CD14-positive monocyte (primary cell): ENCODE results near the gene ASPHD2. TPM values are rescaled to one million over a fixed set of nuclear protein-coding genes. Genes with fewer than 3 reads are reported as not detected.

ENCODE experiments used
- DNase-seq, 3 donors: peaks; one replicate each; pipeline ENCODE4 v3.0.0-alpha.2; 2011 to 2022
- H2AFZ ChIP-seq: 2 replicates; pipeline ENCODE4 v1.6.0; 2012; ENCODE audit warnings: mild to moderate bottlenecking, low read depth, low read length, inconsistent platforms; ENCODE audit not compliant: insufficient read depth, poor library complexity, severe bottlenecking
- H3K27ac ChIP-seq, 2 donors: 1 replicate in 1 of 2; 2 replicates in 1 of 2; pipeline ENCODE4 v1.5.1; 2012 to 2013; ENCODE audit warnings: low read length in 2 of 2, control low read depth in 1 of 2, inconsistent platforms in 1 of 2, low read depth in 1 of 2, mild to moderate bottlenecking in 1 of 2
- H3K27me3 ChIP-seq, 2 donors: one replicate each; pipeline versions ENCODE4 v1.6.0 to v1.6.1; 2011 to 2013; ENCODE audit warnings: low read length in 2 of 2; ENCODE audit not compliant: control insufficient read depth in 2 of 2, insufficient read depth in 2 of 2
- H3K36me3 ChIP-seq, 2 donors: replicated peaks in 1 of 2; 1 replicate in 1 of 2; 2 replicates in 1 of 2; pipeline versions ENCODE4 v1.5.1 to v1.6.1; 2012 to 2013; ENCODE audit warnings: low read length in 2 of 2, control low read depth in 1 of 2, inconsistent platforms in 1 of 2, mild to moderate bottlenecking in 1 of 2; ENCODE audit not compliant: insufficient read depth in 2 of 2, control insufficient read depth in 1 of 2
- H3K4me1 ChIP-seq, 2 donors: 1 replicate in 1 of 2; 2 replicates in 1 of 2; pipeline versions ENCODE4 v1.5.1 to v1.6.1; 2012 to 2013; ENCODE audit warnings: low read length in 2 of 2, control low read depth in 1 of 2, inconsistent platforms in 1 of 2, mild to moderate bottlenecking in 1 of 2, moderate library complexity in 1 of 2; ENCODE audit not compliant: insufficient read depth in 2 of 2, control insufficient read depth in 1 of 2
- H3K4me2 ChIP-seq: replicated peaks from 2 replicates; pipeline ENCODE3; 2012; ENCODE audit warnings: low read length, moderate library complexity, mild to moderate bottlenecking; ENCODE audit not compliant: poor library complexity, severe bottlenecking; ENCODE audit errors: extremely low read depth
- H3K4me3 ChIP-seq, 3 experiments: fragments of 200-600 bp in 1 of 3; sonication (generic) in 1 of 3; replicated peaks in 1 of 3; 1 replicate in 2 of 3; 2 replicates in 1 of 3; pipeline ENCODE4 v1.5.1; 2011 to 2013; ENCODE audit warnings: low read length in 3 of 3, mild to moderate bottlenecking in 3 of 3, control low read depth in 2 of 3, low read depth in 2 of 3, inconsistent platforms in 1 of 3, moderate library complexity in 1 of 3
- H3K79me2 ChIP-seq: 2 replicates; pipeline ENCODE4 v1.6.0; 2012; ENCODE audit warnings: mild to moderate bottlenecking, control low read depth, inconsistent platforms, low read length, moderate library complexity; ENCODE audit not compliant: insufficient read depth
- H3K9ac ChIP-seq: 2 replicates; pipeline ENCODE4 v1.6.0; 2017; ENCODE audit warnings: low read length, mild to moderate bottlenecking; ENCODE audit not compliant: insufficient read depth, poor library complexity, severe bottlenecking
- H3K9me3 ChIP-seq, 2 donors: replicated peaks in 1 of 2; 1 replicate in 1 of 2; 2 replicates in 1 of 2; pipeline versions ENCODE4 v1.5.1 to v1.6.1; 2012 to 2013; ENCODE audit warnings: low read length in 2 of 2, control low read depth in 1 of 2; ENCODE audit not compliant: control insufficient read depth in 1 of 2, insufficient read depth in 1 of 2
- H4K20me1 ChIP-seq: 2 replicates; pipeline ENCODE4 v1.6.0; 2012; ENCODE audit warnings: mild to moderate bottlenecking, low read length, control low read depth, moderate library complexity; ENCODE audit not compliant: insufficient read depth
- H3K27ac Mint-ChIP-seq, 7 donors: one replicate each; pipeline ENCODE4 v1.8.0; 2020; ENCODE audit warnings: mild to moderate bottlenecking in 7 of 7, mixed read lengths in 7 of 7, moderate library complexity in 6 of 7, inconsistent platforms in 2 of 7
- H3K27me3 Mint-ChIP-seq, 3 donors: one replicate each; pipeline ENCODE4 v1.8.0; 2021 to 2022; ENCODE audit warnings: low read depth in 3 of 3, mild to moderate bottlenecking in 3 of 3, mixed read lengths in 3 of 3, moderate library complexity in 3 of 3, inconsistent platforms in 1 of 3
- H3K36me3 Mint-ChIP-seq, 2 donors: one replicate each; pipeline ENCODE4 v1.8.0; 2020; ENCODE audit warnings: mixed read lengths in 2 of 2, inconsistent platforms in 1 of 2, mild to moderate bottlenecking in 1 of 2
- H3K4me1 Mint-ChIP-seq: one replicate; pipeline ENCODE4 v1.8.0; 2020; ENCODE audit warnings: mild to moderate bottlenecking, mixed read lengths
- H3K4me3 Mint-ChIP-seq, 2 donors: one replicate each; pipeline ENCODE4 v1.8.0; 2020; ENCODE audit warnings: mild to moderate bottlenecking in 2 of 2, mixed read lengths in 2 of 2, moderate library complexity in 1 of 2
- H3K9me3 Mint-ChIP-seq, 7 donors: one replicate each; pipeline ENCODE4 v1.8.0; 2020 to 2022; ENCODE audit warnings: mixed read lengths in 7 of 7, mild to moderate bottlenecking in 6 of 7, moderate library complexity in 6 of 7, inconsistent platforms in 2 of 7
- WGBS: methylation state at CpG from one replicate; pipeline ENCODE4 v1.1.5; 2013; ENCODE audit warnings: missing lambda C conversion rate; ENCODE audit not compliant: insufficient coverage; 5-methylcytosine and 5-hydroxymethylcytosine counted together
- intact Hi-C, 2 donors: fragments of 100-400 bp; cut with micrococcal nuclease; formaldehyde crosslinking; loops; one replicate each; pipeline versions ENCODE4 v1.15.0 to v1.15.1; 2023
- polyA plus RNA-seq, 3 donors: library from polyadenylated mRNA; depleted of rRNA in 1 of 3; unstranded in 2 of 3; stranded (reverse) in 1 of 3; fragments of 300-500 nt in 2 of 3; fragments of >200 nt in 1 of 3; fragmentation: Illumina TruSeq in 2 of 3; gene quantifications; 1 replicate in 2 of 3; 2 replicates in 1 of 3; pipeline ENCODE4 v1.2.3, GENCODE V29; 2012 to 2021
- TF ChIP-seq, protein P1 (sequence below): fragments of 200-600 bp; IDR thresholded peaks from one replicate; pipeline ENCODE4 v1.8.0; 2022; ENCODE audit warnings: antibody characterized with exemption, mild to moderate bottlenecking

The ASPHD2 gene
- polyA plus RNA-seq, 3 donors = 2.6 to 6.2 (median 4.1) TPM

DNA sequence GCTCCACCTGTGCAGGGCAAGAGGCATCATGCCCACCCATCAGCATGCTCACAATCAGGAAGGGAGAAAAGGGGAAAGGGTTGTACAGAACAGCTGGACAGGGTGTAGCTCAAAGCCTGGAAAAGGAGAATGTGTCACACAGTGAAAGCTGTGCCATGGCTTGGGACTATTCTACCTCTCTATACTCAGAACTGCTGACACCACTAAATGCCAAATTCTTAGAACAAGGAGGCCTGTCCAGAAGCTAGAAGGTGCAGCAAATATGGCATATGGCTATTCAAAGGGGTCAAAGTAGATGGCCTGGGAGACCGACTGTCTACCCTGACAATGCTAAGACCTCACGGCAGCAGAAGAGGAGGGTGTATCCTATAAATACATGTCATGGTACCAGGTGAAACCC lies 41.7 kb downstream of the ASPHD2 start:
- Mint-ChIP-seq H3K36me3 (peaks cover 85 to 87% of the 10 kb centered on the region in 2 donors), H3K27ac (no peak overlapping the region), H3K27me3 (peaks cover 0 to 6% (median 0%) of the 10 kb centered on the region in 3 donors), H3K4me1 (peaks cover 15% of the 10 kb centered on the region), H3K4me3 (no peak overlapping the region), H3K9me3 (no peaks in the 10 kb centered on the region)
- WGBS = no CpG with 5 or more reads among the region's 2 CpGs
- peaks cover 71 to 81% of the 10 kb centered on the region in 2 donors for H3K36me3 ChIP-seq
- intact Hi-C loops = no loop called here
- H3K4me2 ChIP-seq = no peak overlapping the region
- H3K9me3 ChIP-seq = no peaks in the 10 kb centered on the region
- H3K79me2 ChIP-seq = no peaks in the 10 kb centered on the region
- peaks cover 11 to 16% of the 10 kb centered on the region in 2 donors for H3K4me1 ChIP-seq
- no peak overlapping the region for H3K27ac ChIP-seq
- TF ChIP-seq, protein P1, sequence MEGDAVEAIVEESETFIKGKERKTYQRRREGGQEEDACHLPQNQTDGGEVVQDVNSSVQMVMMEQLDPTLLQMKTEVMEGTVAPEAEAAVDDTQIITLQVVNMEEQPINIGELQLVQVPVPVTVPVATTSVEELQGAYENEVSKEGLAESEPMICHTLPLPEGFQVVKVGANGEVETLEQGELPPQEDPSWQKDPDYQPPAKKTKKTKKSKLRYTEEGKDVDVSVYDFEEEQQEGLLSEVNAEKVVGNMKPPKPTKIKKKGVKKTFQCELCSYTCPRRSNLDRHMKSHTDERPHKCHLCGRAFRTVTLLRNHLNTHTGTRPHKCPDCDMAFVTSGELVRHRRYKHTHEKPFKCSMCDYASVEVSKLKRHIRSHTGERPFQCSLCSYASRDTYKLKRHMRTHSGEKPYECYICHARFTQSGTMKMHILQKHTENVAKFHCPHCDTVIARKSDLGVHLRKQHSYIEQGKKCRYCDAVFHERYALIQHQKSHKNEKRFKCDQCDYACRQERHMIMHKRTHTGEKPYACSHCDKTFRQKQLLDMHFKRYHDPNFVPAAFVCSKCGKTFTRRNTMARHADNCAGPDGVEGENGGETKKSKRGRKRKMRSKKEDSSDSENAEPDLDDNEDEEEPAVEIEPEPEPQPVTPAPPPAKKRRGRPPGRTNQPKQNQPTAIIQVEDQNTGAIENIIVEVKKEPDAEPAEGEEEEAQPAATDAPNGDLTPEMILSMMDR = no peak
- H2AFZ ChIP-seq = no peak overlapping the region
- no peak for DNase-seq
- H4K20me1 ChIP-seq = no peaks in the 10 kb centered on the region
- H3K4me3 ChIP-seq = no peak overlapping the region
- no peaks in the 10 kb centered on the region for H3K27me3 ChIP-seq
- H3K9ac ChIP-seq = no peak overlapping the region

DNA sequence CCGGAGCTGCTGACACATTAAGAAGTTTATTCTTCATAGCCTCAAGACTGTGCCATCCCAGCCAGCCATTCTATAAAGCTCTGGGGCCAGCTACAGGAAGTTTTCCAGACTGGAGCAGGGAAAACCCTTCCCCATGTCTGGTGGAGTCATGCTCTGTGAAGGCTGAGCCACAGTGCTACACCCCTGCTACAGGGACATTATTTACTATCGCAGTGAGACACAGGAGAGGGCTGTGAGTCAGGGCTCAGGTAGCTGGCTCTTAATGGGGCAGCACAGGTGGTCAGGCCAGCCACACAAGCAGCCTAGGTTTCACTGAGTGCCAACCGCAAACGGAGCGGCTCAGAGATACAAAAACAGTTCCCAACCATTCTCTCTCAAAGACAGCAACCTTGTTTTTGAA lies 42.5 kb downstream of the ASPHD2 start:
- Mint-ChIP-seq H3K27ac (no peak overlapping the region), H3K27me3 (peaks cover 0 to 6% (median 0%) of the 10 kb centered on the region in 3 donors), H3K9me3 (no peaks in the 10 kb centered on the region), H3K36me3 (peaks cover 81 to 82% of the 10 kb centered on the region in 2 donors), H3K4me3 (no peak overlapping the region), H3K4me1 (peaks cover 18% of the 10 kb centered on the region)
- no peak overlapping the region for H3K4me2 ChIP-seq
- H3K4me1 ChIP-seq = peaks cover 17 to 21% of the 10 kb centered on the region in 2 donors
- intact Hi-C loops = no loop called here
- H3K36me3 ChIP-seq = peaks cover 65 to 74% of the 10 kb centered on the region in 2 donors
- DNase-seq = no peak
- TF ChIP-seq, protein P1 = no peak
- H2AFZ ChIP-seq = no peak overlapping the region
- no peaks in the 10 kb centered on the region for H4K20me1 ChIP-seq
- no peak overlapping the region for H3K27ac ChIP-seq
- no peaks in the 10 kb centered on the region for H3K27me3 ChIP-seq
- no peaks in the 10 kb centered on the region for H3K79me2 ChIP-seq
- no peak overlapping the region for H3K4me3 ChIP-seq
- WGBS = 100% methylated on average over 1 of the region's 5 CpGs
- H3K9me3 ChIP-seq = no peaks in the 10 kb centered on the region
- no peak overlapping the region for H3K9ac ChIP-seq
